Measurements from ENCODE around the gene TCTN2.

Gene TCTN2

GRCh38 chr12:123686636-123687190, 15.8 kb downstream of the TCTN2 start:
- no peak for DNase-seq (ENCODE audit: low spot score)

- no peak for DNase-seq (ENCODE audit: low spot score)
Measured at GRCh38 chr12:123690191-123690840, 19.4 kb downstream of the TCTN2 start.

GRCh38 chr12:123696207-123696606, 25.3 kb downstream of the TCTN2 start:
- DNase-seq (ENCODE audit: low spot score) = no peak

GRCh38 chr12:123696646-123697045, 25.7 kb downstream of the TCTN2 start:
- DNase-seq (ENCODE audit: low spot score) = no peak

- no peak for DNase-seq (ENCODE audit: low spot score)
Measured at GRCh38 chr12:123705935-123706334, 35.0 kb downstream of the TCTN2 start.

GRCh38 chr12:123707466-123707865, 36.6 kb downstream of the TCTN2 start:
- no peak for DNase-seq (ENCODE audit: low spot score)

GRCh38 chr12:123712780-123713319, 41.9 kb downstream of the TCTN2 start:
- no peak for DNase-seq (ENCODE audit: low spot score)

- DNase-seq (ENCODE audit: low spot score) = no peak
Measured at GRCh38 chr12:123713398-123713797, 42.5 kb downstream of the TCTN2 start.

- no peak for DNase-seq (ENCODE audit: low spot score)
Measured at GRCh38 chr12:123713823-123714585, 43.1 kb downstream of the TCTN2 start.

- DNase-seq (ENCODE audit: low spot score) = no peak
Measured at GRCh38 chr12:123715195-123715594, 44.3 kb downstream of the TCTN2 start.

- no peak for DNase-seq (ENCODE audit: low spot score)
Measured at GRCh38 chr12:123717350-123717749, 46.4 kb downstream of the TCTN2 start.

GRCh38 chr12:123720141-123720814, 49.4 kb downstream of the TCTN2 start:
- no peak for DNase-seq (ENCODE audit: low spot score)

- DNase-seq (ENCODE audit: low spot score) = no peak
Measured at GRCh38 chr12:123721245-123721644, 50.3 kb downstream of the TCTN2 start.

- DNase-seq (ENCODE audit: low spot score) = no peak
Measured at GRCh38 chr12:123723011-123723410, 52.1 kb downstream of the TCTN2 start.

GRCh38 chr12:123723765-123724164, 52.9 kb downstream of the TCTN2 start:
- no peak for DNase-seq (ENCODE audit: low spot score)

GRCh38 chr12:123726244-123726643, 55.3 kb downstream of the TCTN2 start:
- DNase-seq (ENCODE audit: low spot score) = no peak

- no peak for DNase-seq (ENCODE audit: low spot score)
Measured at GRCh38 chr12:123726962-123727361, 56.0 kb downstream of the TCTN2 start.

GRCh38 chr12:123727878-123728277, 57.0 kb downstream of the TCTN2 start:
- no peak for DNase-seq (ENCODE audit: low spot score)

- DNase-seq (ENCODE audit: low spot score) = no peak
Measured at GRCh38 chr12:123731596-123731995, 60.7 kb downstream of the TCTN2 start.

GRCh38 chr12:123732251-123732650, 61.3 kb downstream of the TCTN2 start:
- no peak for DNase-seq (ENCODE audit: low spot score)

- no peak for DNase-seq (ENCODE audit: low spot score)
Measured at GRCh38 chr12:123733229-123733628, 62.3 kb downstream of the TCTN2 start.

- no peak for DNase-seq (ENCODE audit: low spot score)
Measured at GRCh38 chr12:123734268-123734667, 63.4 kb downstream of the TCTN2 start.

Data from SW480 (cell line).